ENCODE data around the gene C18orf32. TPM values are rescaled to one million over a fixed set of nuclear protein-coding genes. Genes with fewer than 3 reads are reported as not detected.
"Not testable (repeated sequence)": the region's sequence is repeated elsewhere in the genome, so short reads cannot be mapped to it uniquely, and the experiment has no call there.

The C18orf32 gene
- total RNA-seq, 1 donor = 11.7 TPM

DNA sequence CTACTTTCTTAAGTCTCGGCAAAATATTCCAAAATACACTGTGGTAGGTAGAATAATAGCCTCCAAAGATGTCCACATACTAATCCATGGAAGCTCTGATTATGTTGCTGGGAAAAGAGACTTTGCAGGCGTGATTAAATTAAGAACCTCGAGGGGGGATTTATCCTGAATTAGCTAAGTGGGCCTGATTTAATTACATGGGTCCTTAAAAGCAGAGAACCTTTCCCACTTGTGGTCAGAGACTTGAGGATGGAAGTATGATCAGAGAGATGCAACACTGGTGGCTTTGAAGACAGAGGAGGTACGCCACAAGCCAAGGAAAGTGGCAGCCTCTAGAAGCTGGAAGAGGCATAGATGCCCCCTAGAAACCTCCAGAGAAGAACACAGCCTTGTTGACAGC is 29.4 kb downstream of the C18orf32 start:
- no peak for DNase-seq (ENCODE audit: low read depth)
- TF ChIP-seq, protein P1, sequence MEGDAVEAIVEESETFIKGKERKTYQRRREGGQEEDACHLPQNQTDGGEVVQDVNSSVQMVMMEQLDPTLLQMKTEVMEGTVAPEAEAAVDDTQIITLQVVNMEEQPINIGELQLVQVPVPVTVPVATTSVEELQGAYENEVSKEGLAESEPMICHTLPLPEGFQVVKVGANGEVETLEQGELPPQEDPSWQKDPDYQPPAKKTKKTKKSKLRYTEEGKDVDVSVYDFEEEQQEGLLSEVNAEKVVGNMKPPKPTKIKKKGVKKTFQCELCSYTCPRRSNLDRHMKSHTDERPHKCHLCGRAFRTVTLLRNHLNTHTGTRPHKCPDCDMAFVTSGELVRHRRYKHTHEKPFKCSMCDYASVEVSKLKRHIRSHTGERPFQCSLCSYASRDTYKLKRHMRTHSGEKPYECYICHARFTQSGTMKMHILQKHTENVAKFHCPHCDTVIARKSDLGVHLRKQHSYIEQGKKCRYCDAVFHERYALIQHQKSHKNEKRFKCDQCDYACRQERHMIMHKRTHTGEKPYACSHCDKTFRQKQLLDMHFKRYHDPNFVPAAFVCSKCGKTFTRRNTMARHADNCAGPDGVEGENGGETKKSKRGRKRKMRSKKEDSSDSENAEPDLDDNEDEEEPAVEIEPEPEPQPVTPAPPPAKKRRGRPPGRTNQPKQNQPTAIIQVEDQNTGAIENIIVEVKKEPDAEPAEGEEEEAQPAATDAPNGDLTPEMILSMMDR (IDR thresholded peaks at IDR 0.05; ENCODE audit: insufficient read depth, low read depth, low read length) = no peak
- no peak overlapping the region for H3K4me3 ChIP-seq (ENCODE audit: low read depth, low read length)

DNA sequence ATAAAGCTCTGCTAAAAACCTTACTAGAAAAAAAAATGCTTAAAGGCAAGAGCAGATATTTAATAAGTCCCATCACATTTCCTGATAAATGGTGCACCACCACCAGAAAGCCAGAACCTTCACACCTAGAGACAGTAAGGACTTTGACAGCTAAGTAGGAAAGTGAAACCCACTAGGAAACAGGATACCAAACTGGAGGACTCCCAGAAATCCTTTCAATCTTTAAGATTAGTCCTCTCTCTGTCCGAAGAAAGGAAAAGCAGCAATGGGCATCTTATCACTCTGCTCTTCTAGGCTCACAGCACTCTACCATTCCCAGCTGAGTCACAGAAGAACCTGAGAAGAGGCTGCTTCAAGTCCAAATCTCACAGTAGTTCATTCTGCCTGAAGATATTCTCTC is 30.2 kb downstream of the C18orf32 start:
- TF ChIP-seq, protein P1 (IDR thresholded peaks at IDR 0.05; ENCODE audit: insufficient read depth, low read depth, low read length) = no peak
- H3K4me3 ChIP-seq (ENCODE audit: low read depth, low read length) = no peak overlapping the region
- peak; percentile 45 for DNase-seq (ENCODE audit: low read depth)

DNA sequence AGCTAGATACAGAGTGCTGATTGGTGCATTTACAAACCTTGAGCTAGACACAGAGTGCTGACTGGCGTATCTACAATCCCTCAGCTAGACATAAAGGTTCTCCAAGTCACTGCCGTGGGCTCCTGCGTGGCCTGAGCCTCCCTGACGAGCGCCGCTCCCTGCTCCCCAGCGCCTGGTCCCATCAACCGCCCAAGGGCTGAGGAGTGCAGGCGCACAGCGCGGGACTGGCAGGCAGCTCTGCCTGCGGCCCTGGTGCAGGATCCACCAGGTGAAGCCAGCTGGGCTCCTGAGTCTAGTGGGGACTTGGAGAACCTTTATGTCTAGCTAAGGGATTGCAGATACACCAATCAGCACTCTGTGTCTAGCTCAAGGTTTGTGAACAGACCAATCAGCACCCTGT is 34.5 kb downstream of the C18orf32 start:
- not testable (repeated sequence) for DNase-seq (ENCODE audit: low read depth)

DNA sequence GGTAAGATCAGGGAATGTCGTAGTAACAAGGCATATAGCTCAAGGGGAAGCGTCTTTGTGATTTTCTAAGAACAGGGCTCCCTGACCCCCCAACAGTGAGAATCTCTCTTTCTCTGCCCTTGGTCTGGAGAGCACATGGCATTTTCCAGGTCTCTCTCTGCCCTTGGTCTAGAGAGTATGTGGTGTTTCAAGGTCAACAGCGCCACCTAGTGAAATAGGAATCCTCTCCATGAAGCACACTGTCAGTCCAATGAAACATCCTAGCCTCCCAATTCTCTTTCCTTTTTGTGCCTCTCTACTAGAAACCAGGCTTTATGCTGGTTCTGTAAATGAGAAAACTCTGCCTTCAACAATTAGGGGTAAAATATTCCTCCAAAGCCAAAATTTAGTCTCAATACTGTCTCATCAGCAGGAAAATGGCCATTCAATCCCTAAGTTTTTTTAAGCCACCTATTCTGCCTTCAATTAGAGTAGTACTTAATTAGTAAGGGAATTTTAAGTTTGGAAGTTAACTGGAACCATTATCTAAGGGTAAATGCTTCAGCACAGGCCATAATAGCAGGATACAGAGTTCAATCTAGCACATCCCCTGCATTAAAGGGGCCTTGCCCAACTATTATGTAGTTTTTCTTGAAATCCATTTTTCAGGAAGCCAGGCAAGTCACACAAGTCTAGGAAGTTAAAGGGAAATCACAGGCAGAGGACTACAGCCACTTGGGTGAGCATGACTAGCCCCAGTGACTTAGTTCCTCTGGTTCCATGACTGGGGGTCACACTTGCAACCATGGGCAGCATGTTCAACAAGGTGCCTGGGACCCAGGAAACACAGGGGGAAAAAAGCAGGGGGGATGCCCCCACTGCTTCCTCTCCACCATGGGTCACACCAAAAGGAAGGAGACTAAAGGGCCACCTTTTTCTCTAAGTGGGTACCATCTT is 39.0 kb downstream of the C18orf32 start:
- peak; percentile 77 for DNase-seq (ENCODE audit: low read depth)
- H3K4me3 ChIP-seq (ENCODE audit: low read depth, low read length) = no peak overlapping the region
- TF ChIP-seq, protein P1 (IDR thresholded peaks at IDR 0.05; ENCODE audit: insufficient read depth, low read depth, low read length) = peak; percentile 74

More for the DNA sequence above, 34.5 kb downstream of the C18orf32 start:
- not testable (repeated sequence) for H3K4me3 ChIP-seq (ENCODE audit: low read depth, low read length)

DNA sequence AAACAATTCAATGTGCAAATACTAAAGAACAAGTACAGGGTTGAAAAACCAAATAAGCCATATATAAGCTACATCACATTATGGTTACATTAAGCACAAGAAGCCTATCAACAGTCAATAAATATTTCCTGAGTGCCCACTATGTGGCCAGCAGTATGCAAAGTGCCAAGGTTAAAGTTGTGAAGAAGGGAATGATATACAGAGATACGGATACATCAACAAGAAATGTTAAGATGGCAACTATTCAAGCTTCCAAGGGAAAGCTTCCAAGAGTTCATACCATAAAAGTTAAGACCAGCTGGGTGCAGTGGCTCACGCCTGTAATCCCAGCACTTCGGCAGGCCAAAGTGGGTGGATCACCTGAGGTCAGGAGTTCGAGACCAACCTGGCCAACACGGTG is 40.6 kb downstream of the C18orf32 start:
- TF ChIP-seq, protein P1 (IDR thresholded peaks at IDR 0.05; ENCODE audit: insufficient read depth, low read depth, low read length) = no peak
- no peak for DNase-seq (ENCODE audit: low read depth)

DNA sequence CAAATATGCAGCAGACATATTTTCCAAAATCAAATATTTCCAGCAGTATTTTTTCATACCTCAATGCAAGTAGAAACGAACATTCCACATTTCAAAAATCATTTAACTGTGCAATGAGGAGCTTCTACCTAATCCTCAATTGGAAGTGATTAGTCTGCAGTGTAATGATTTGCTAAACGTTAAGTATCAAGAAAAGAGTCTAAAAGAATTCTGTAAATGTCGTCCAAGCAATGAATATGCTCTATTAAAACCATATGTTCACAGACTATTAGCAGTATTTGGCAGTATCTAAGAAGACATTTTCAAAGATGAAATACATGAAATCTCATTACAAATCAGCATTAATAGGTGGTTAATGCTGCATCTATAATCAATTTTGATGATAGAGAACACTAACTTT is 42.5 kb downstream of the C18orf32 start:
- H3K4me3 ChIP-seq (ENCODE audit: low read depth, low read length) = no peak overlapping the region
- TF ChIP-seq, protein P1 (IDR thresholded peaks at IDR 0.05; ENCODE audit: insufficient read depth, low read depth, low read length) = no peak
- DNase-seq (ENCODE audit: low read depth) = no peak

More for the DNA sequence above, 40.6 kb downstream of the C18orf32 start:
- no peak overlapping the region for H3K4me3 ChIP-seq (ENCODE audit: low read depth, low read length)

DNA sequence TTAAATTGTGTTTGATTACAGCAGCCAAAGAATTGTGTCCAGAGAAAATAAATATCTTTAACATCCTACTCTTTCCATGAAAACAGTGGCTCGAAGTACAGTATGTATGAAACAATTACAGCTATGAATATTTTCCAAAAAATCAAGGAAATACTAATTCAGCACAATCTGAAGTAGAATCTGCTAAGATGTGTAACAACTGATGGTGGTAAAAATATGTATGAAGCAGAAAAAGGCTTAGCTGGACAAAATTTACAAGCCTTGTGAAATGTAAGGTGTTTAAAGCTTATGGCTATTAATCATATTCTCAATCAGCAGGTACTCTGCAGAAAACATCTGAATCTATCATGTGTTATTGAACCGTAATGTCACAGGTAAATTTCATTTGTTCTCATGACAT is 43.2 kb downstream of the C18orf32 start:
- DNase-seq (ENCODE audit: low read depth) = no peak
- no peak overlapping the region for H3K4me3 ChIP-seq (ENCODE audit: low read depth, low read length)
- TF ChIP-seq, protein P1 (IDR thresholded peaks at IDR 0.05; ENCODE audit: insufficient read depth, low read depth, low read length) = no peak
